ENCODE data around the gene CC2D1A.

- TF ChIP-seq CTCF (IDR thresholded peaks at IDR 0.05) = no peak
- TF ChIP-seq POLR2A (IDR thresholded peaks at IDR 0.05) = no peak
- TF ChIP-seq POLR2AphosphoS5 (IDR thresholded peaks at IDR 0.05) = no peak
Measured at GRCh38 chr19:13865571-13866462, 40.2 kb upstream of the CC2D1A start.

Data from prostate gland (tissue), 2 donors.